Endothelial cell of umbilical vein (primary cell): Measurements from ENCODE around the gene LIPH.

Experiments used
- FOS ChIP-seq: IDR thresholded peaks from 2 replicates; pipeline ENCODE4 v1.6.1; 2011; ENCODE audit warnings: mild to moderate bottlenecking, low read length, moderate library complexity, borderline replicate concordance; ENCODE audit not compliant: insufficient read depth
- POLR2A ChIP-seq: IDR thresholded peaks from 2 replicates; pipeline ENCODE4 v1.6.1; 2012; ENCODE audit warnings: low read depth, mild to moderate bottlenecking, control low read depth, low read length

GRCh38 chr3:185473290-185473815 lies 79.0 kb downstream of the LIPH start:
- TF ChIP-seq FOS (no peak), POLR2A (no peak)
